GM12865 (cell line): ENCODE measurements around the gene OSM.
A peak's percentile ranks its signal among the peaks of the same experiment; 100 is the strongest.

Experiments
- DNase-seq: peaks from one replicate; pipeline ENCODE4 v3.0.0; 2010; ENCODE audit warnings: low read depth
- H3K4me3 ChIP-seq: 2 replicates; pipeline ENCODE4 v1.5.1; 2011; ENCODE audit warnings: mild to moderate bottlenecking, low read depth, low read length, control low read depth
- TF ChIP-seq, protein P1 (sequence below): IDR thresholded peaks from 2 replicates; pipeline ENCODE4 v1.5.1; 2011; ENCODE audit warnings: low read length, control low read depth, low read depth, inconsistent platforms; ENCODE audit not compliant: insufficient read depth; ENCODE audit errors: missing control alignments

OSM gene

DNA sequence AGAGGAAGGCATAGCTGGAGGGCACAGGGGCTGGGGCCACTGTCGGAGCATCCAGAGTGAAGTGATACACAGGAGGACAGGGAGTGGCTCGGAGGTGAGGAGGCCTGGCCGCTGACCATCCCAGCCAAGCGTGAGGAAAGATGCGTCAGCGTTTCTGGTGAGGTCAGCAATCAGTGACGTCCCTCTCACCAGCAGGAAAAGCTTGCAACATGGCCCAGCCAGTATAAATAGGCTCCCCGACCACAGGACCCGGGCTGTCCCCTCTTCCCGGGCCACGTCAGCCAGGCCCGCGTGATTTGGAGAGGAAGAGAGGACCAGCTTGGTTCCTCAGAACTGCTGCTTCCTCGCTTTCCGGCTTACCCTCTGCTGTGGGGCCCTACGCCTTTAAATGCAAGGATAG is 4.2 kb upstream of the OSM start:
- H3K4me3 ChIP-seq = no peak overlapping the region
- TF ChIP-seq, protein P1, sequence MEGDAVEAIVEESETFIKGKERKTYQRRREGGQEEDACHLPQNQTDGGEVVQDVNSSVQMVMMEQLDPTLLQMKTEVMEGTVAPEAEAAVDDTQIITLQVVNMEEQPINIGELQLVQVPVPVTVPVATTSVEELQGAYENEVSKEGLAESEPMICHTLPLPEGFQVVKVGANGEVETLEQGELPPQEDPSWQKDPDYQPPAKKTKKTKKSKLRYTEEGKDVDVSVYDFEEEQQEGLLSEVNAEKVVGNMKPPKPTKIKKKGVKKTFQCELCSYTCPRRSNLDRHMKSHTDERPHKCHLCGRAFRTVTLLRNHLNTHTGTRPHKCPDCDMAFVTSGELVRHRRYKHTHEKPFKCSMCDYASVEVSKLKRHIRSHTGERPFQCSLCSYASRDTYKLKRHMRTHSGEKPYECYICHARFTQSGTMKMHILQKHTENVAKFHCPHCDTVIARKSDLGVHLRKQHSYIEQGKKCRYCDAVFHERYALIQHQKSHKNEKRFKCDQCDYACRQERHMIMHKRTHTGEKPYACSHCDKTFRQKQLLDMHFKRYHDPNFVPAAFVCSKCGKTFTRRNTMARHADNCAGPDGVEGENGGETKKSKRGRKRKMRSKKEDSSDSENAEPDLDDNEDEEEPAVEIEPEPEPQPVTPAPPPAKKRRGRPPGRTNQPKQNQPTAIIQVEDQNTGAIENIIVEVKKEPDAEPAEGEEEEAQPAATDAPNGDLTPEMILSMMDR = no peak
- DNase-seq = no peak

DNA sequence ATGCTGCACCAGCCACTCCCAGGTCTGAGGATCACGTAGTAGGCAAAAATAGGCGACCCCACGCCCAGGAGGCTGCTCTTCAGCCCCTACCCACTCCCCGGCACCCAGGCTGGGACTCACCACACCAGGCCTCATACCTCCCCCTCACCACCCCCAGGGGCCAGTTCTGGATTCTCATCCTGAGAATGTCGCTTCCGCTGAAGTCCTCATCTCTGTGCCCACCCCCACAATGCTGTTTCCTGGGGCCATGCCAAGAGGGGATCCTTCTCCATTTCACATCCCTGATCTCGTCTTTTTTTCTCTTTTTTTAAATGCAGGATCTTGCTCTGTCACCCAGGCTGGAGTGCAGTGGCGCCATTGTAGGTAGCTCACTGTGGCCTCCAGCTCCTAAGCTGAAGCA is 1.7 kb upstream of the OSM start:
- no peak for DNase-seq
- TF ChIP-seq, protein P1 = no peak
- no peak overlapping the region for H3K4me3 ChIP-seq

DNA sequence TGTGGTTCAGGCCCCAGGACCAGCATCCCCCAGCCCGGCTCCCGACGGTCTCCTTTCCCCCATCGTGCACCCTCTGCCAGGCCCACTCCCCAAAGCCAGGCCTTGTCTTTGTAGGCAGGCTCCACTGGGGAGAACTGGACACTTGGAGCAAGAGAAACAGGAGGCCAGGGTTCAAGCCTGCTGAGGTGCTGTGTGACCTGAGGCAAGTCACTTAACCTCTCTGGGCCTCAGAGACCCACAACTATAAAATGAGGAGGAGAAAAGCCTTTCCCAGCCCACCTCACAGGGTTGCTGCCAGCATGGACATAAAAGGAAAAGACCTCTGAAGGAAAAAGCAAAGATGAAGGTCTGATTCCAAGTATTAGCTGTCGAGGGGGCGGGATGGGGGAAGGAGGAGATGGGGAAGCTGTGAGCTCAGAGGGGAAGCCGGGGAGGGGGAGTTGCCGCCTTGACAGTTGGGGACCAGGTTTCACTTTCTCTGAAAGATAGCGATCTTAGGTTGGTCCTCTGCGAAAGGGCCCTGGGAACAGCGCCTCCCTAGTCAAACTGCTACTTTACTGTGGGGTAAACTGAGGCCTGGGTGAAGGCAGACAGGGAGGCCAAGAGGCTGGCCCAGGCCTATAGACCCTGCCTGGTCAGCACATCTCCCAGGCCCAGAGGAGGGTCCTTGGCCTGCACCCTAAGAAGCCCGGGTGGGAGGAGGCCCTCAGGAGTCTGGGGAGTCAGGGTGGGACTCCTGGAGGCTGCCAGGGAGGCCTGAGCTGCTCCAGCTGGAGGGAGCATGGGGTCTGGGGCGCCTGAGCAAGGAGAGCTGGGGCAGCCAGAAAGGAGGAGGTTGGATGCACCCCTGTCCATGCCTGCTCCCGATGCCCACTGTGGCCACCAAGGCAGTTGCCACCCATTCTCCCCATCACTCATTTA is 991 bp upstream of the OSM start:
- no peak for DNase-seq

DNA sequence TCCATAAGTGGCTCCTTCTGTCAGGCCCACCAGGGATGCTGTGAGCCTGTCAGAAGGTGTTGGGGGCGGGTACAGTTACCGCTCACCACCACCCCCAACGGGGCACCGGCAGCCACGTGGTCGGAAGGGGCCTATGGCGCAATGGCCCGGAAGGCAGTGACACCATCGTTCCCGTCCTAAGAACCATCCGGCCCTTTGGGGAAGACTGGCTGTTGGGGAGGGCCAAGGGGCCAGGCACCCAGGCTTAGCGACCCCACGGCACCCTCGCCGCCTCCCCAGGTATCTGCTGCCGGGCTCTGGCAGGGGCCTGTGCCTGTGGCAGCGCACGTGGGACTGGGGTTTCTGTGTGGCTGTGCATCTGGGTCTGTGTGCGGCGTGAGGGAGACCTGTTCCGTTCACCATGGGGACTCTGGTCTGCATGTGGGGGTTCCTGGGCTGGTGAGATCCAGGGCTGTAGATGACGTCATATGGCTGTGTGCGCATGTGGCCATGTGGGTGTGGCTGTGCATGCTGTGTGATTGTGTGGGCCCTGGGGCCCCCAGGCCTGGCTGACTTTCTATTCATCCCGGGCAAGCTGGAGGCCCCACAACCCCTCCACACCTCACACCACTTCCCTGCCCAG is 717 bp downstream of the OSM start:
- H3K4me3 ChIP-seq = peak overlapping the region; percentile 50
- peak; percentile 84 for DNase-seq
- TF ChIP-seq, protein P1 = no peak

More for the DNA sequence above, 991 bp upstream of the OSM start:
- TF ChIP-seq, protein P1 = no peak
- H3K4me3 ChIP-seq = peak overlapping the region; percentile 50

DNA sequence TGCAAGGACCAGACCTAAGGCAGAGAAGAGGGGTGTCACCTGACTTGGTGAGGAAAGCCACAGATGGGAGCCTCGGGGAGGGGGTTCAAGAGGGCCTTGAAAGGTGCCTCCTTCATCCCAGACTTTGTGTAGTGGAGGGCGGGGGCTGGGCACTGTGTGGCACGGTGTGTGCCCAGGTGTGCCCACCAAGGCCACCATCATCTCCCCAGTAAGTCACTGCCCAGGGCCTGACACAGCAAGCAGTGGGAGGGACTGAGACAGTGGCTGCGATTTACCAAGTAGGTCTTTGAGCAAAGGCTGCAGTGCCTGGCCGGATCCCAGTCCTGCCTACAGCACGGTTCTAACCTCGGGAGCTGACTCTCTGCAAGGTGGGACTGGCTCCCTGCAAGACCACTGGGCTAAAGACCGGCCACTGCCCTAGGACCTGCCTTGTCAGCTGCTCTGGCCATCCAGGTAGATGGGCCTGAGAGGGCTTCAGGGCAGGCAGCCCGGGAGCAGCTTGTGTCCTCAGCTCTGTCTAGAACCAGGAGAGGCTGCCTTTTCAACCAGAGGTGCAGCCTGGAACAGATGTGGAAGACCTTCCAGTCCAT is 1.4 kb downstream of the OSM start:
- TF ChIP-seq, protein P1 = no peak
- H3K4me3 ChIP-seq = no peak overlapping the region
- DNase-seq = no peak

DNA sequence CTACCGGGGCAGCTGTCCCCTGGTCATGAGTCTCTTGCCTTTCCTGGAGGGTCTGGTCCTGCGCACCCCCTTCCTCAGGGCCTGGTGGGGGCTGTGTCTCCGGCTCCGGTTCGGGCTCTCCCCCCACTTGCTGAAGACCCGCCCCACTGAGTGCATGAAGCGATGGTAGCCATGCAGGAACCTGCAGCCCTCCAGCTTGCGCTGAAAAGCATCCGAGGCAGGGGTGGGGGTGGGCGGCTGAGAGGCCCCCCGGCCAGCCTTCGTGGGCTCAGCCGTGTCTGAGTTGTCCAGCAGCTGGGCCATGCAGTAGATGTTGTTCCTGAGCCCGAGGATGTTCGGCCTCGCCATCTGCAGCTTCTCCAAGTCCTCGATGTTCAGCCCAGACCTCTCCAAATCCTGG is 2.8 kb downstream of the OSM start:
- no peak for DNase-seq
- TF ChIP-seq, protein P1 = no peak
- no peak overlapping the region for H3K4me3 ChIP-seq
